Spinal cord (tissue), 10 donors: Measurements from ENCODE around the gene TMC6. TPM values are rescaled to one million over a fixed set of nuclear protein-coding genes. Genes with fewer than 3 reads are reported as not detected.

Experiments
- DNase-seq, 6 donors: peaks; one replicate each; pipeline versions ENCODE4 v3.0.0 to v3.0.0-alpha.2; 2013 to 2015; ENCODE audit warnings: low spot score in 6 of 6, low read depth in 4 of 6
- H3K27ac ChIP-seq: one replicate; pipeline ENCODE4 v1.5.1; 2013; ENCODE audit warnings: low read depth, low read length, control low read depth
- H3K27me3 ChIP-seq: one replicate; pipeline ENCODE4 v1.6.1; 2013; ENCODE audit warnings: low read length; ENCODE audit not compliant: control insufficient read depth, insufficient read depth
- H3K36me3 ChIP-seq: one replicate; pipeline ENCODE4 v1.6.1; 2013; ENCODE audit warnings: low read length; ENCODE audit not compliant: control insufficient read depth, insufficient read depth
- H3K4me1 ChIP-seq: one replicate; pipeline ENCODE4 v1.6.1; 2013; ENCODE audit warnings: low read length; ENCODE audit not compliant: control insufficient read depth, insufficient read depth
- H3K4me3 ChIP-seq: one replicate; pipeline ENCODE4 v1.5.1; 2013; ENCODE audit warnings: low read depth, low read length, control low read depth
- H3K9me3 ChIP-seq: one replicate; pipeline ENCODE4 v1.6.1; 2013; ENCODE audit warnings: low read length; ENCODE audit not compliant: control insufficient read depth, insufficient read depth
- WGBS: methylation state at CpG from one replicate; pipeline ENCODE4 v1.1.5; 2013; ENCODE audit warnings: missing lambda C conversion rate; ENCODE audit not compliant: insufficient coverage; 5-methylcytosine and 5-hydroxymethylcytosine counted together
- polyA plus RNA-seq, 2 donors: library from polyadenylated mRNA; unstranded; fragments of 120-200 nt; gene quantifications; one replicate each; pipeline ENCODE4 v1.2.1, GENCODE V29; 2013; ENCODE audit not compliant: insufficient read length in 2 of 2
- total RNA-seq, 2 donors: library from RNA; depleted of rRNA in 1 of 2; stranded (reverse); fragments of 120-200 nt in 1 of 2; fragments of >200 nt in 1 of 2; gene quantifications; one replicate each; pipeline versions ENCODE4 v1.2.3 to v1.2.4, GENCODE V29; 2013 to 2014
- donor health status: healthy.

TMC6 gene
- total and polyA plus RNA-seq, 4 donors, result 15.2 to 33.4 (median 24.8) TPM

- 65% methylated on average over 2 of the region's 11 CpGs for WGBS
- DNase-seq, result no peak
- no peaks in the 10 kb centered on the region for H3K27me3 ChIP-seq
- no peak overlapping the region for H3K4me3 ChIP-seq
- peaks cover 2% of the 10 kb centered on the region for H3K4me1 ChIP-seq
- no peaks in the 10 kb centered on the region for H3K36me3 ChIP-seq
- no peaks in the 10 kb centered on the region for H3K9me3 ChIP-seq
- no peak overlapping the region for H3K27ac ChIP-seq
These were observed 26.6 kb upstream of the TMC6 start for GRCh38 chr17:78154903-78155811.

GRCh38 chr17:78151514-78152008 is 23.0 kb upstream of the TMC6 start:
- no peak for DNase-seq
- peaks cover 2% of the 10 kb centered on the region for H3K4me1 ChIP-seq
- H3K9me3 ChIP-seq, result no peaks in the 10 kb centered on the region
- no peak overlapping the region for H3K4me3 ChIP-seq
- no peaks in the 10 kb centered on the region for H3K36me3 ChIP-seq
- no peaks in the 10 kb centered on the region for H3K27me3 ChIP-seq
- WGBS, result 82% methylated on average over 6 of the region's 7 CpGs
- H3K27ac ChIP-seq, result no peak overlapping the region

GRCh38 chr17:78148286-78149016 is 19.9 kb upstream of the TMC6 start:
- peaks cover 32% of the 10 kb centered on the region for H3K4me1 ChIP-seq
- H3K27ac ChIP-seq, result no peak overlapping the region
- no peak for DNase-seq
- H3K9me3 ChIP-seq, result no peaks in the 10 kb centered on the region
- no peaks in the 10 kb centered on the region for H3K27me3 ChIP-seq
- no peak overlapping the region for H3K4me3 ChIP-seq
- H3K36me3 ChIP-seq, result no peaks in the 10 kb centered on the region
- WGBS, result 84% methylated on average over 14 of the region's 14 CpGs

GRCh38 chr17:78147315-78147998 is 18.9 kb upstream of the TMC6 start:
- no peaks in the 10 kb centered on the region for H3K27me3 ChIP-seq
- H3K4me1 ChIP-seq, result peaks cover 35% of the 10 kb centered on the region
- WGBS, result 53% methylated on average over 4 of the region's 8 CpGs

GRCh38 chr17:78146881-78147280 is 18.3 kb upstream of the TMC6 start:
- H3K4me1 ChIP-seq, result peaks cover 41% of the 10 kb centered on the region
- DNase-seq, result no peak
- no peak overlapping the region for H3K4me3 ChIP-seq
- no peaks in the 10 kb centered on the region for H3K36me3 ChIP-seq
- H3K9me3 ChIP-seq, result no peaks in the 10 kb centered on the region
- H3K27ac ChIP-seq, result no peak overlapping the region
- 82% methylated on average over 4 of the region's 6 CpGs for WGBS
- no peaks in the 10 kb centered on the region for H3K27me3 ChIP-seq

More at GRCh38 chr17:78147315-78147998, 18.9 kb upstream of the TMC6 start:
- Histone ChIP-seq H3K36me3 (no peaks in the 10 kb centered on the region), H3K4me3 (no peak overlapping the region), H3K9me3 (no peaks in the 10 kb centered on the region), H3K27ac (no peak overlapping the region)
- no peak for DNase-seq

- peaks cover 45% of the 10 kb centered on the region for H3K4me1 ChIP-seq
- no peak overlapping the region for H3K4me3 ChIP-seq
- peaks cover 1% of the 10 kb centered on the region for H3K27me3 ChIP-seq
- no peak for DNase-seq
- no peaks in the 10 kb centered on the region for H3K36me3 ChIP-seq
- WGBS, result no CpG with 5 or more reads among the region's 7 CpGs
- H3K27ac ChIP-seq, result no peak overlapping the region
- no peaks in the 10 kb centered on the region for H3K9me3 ChIP-seq
These were observed 17.9 kb upstream of the TMC6 start for GRCh38 chr17:78146471-78146869.

GRCh38 chr17:78144736-78145641 is 16.4 kb upstream of the TMC6 start:
- WGBS, result 62% methylated on average over 18 of the region's 18 CpGs
- Histone ChIP-seq H3K36me3 (no peaks in the 10 kb centered on the region), H3K27ac (peak overlapping the region; percentile 82), H3K4me1 (peaks cover 54% of the 10 kb centered on the region), H3K4me3 (no peak overlapping the region), H3K9me3 (no peaks in the 10 kb centered on the region), H3K27me3 (peaks cover 2% of the 10 kb centered on the region)
- DNase-seq, result peak in 1 of 6 donors; percentile 66

GRCh38 chr17:78144147-78144719 is 15.7 kb upstream of the TMC6 start:
- peaks cover 2% of the 10 kb centered on the region for H3K27me3 ChIP-seq
- H3K36me3 ChIP-seq, result no peaks in the 10 kb centered on the region
- H3K9me3 ChIP-seq, result no peaks in the 10 kb centered on the region
- peak; percentile 27 to 91 (median 53) for DNase-seq
- no peak overlapping the region for H3K4me3 ChIP-seq
- WGBS, result 75% methylated on average over 9 of the region's 11 CpGs
- H3K27ac ChIP-seq, result peak overlapping the region; percentile 82
- H3K4me1 ChIP-seq, result peaks cover 54% of the 10 kb centered on the region
